Esophagus squamous epithelium (tissue), 5 donors: ENCODE data around the gene SH2D3A. TPM values are rescaled to one million over a fixed set of nuclear protein-coding genes. Genes with fewer than 3 reads are reported as not detected.

Experiments
- DNase-seq: peaks from one replicate; lab custom pipeline; 2025; lab: John Stamatoyannopoulos, UW
- H3K27ac ChIP-seq, 4 donors: fragments of 200-600 bp; sonication (generic); one replicate each; pipeline ENCODE4 v1.5.1; 2016 to 2019; ENCODE audit warnings: mild to moderate bottlenecking in 1 of 4
- H3K27me3 ChIP-seq, 4 donors: fragments of 200-600 bp; sonication (generic); 1 replicate in 3 of 4; 2 replicates in 1 of 4; pipeline versions ENCODE4 v1.5.1 to v1.6.0; 2017 to 2021; ENCODE audit warnings: antibody characterized with exemption in 1 of 4
- H3K36me3 ChIP-seq, 3 donors: fragments of 200-600 bp; sonication (generic); one replicate each; pipeline ENCODE4 v1.5.1; 2016 to 2019
- H3K4me1 ChIP-seq, 3 donors: fragments of 200-600 bp; sonication (generic); one replicate each; pipeline ENCODE4 v1.5.1; 2017 to 2019
- H3K4me3 ChIP-seq, 4 donors: fragments of 200-600 bp; sonication (generic); 1 replicate in 3 of 4; 2 replicates in 1 of 4; pipeline ENCODE4 v1.5.1; 2016 to 2019; ENCODE audit warnings: mild to moderate bottlenecking in 2 of 4, moderate library complexity in 1 of 4
- H3K9me3 ChIP-seq, 3 donors: fragments of 200-600 bp; sonication (generic); one replicate each; pipeline ENCODE4 v1.5.1; 2016 to 2019
- POLR2A ChIP-seq, 4 donors: fragments of 450-650 bp; IDR thresholded peaks; one replicate each; pipeline ENCODE4 v1.6.1; 2017; ENCODE audit warnings: antibody characterized with exemption in 4 of 4, mild to moderate bottlenecking in 4 of 4, moderate library complexity in 3 of 4
- WGBS, 2 donors: methylation state at CpG; one replicate each; pipeline ENCODE4 v1.1.5; 2018; 5-methylcytosine and 5-hydroxymethylcytosine counted together
- intact Hi-C: fragments of 100-400 bp; cut with DNase I; formaldehyde crosslinking; loops from one replicate; pipeline ENCODE4 v1.15.0; 2022
- total RNA-seq, 4 donors: library from RNA; depleted of rRNA; stranded (reverse); fragments of >200 nt; gene quantifications; one replicate each; pipeline ENCODE4 v1.1.0, GENCODE V29; 2016
- TF ChIP-seq, protein P1 (sequence below), 6 experiments: fragments of 450-650 bp in 4 of 6; fragments of 200-600 bp in 2 of 6; sonication (generic) in 2 of 6; IDR thresholded peaks; one replicate each; pipeline ENCODE4 v1.5.1; 2016 to 2019; ENCODE audit warnings: antibody characterized with exemption in 6 of 6, mild to moderate bottlenecking in 4 of 6, moderate library complexity in 4 of 6
- donor health status: DM: yes; HTN: yes; CAD: no.

The SH2D3A gene
- total RNA-seq, 4 donors from 2014 or later, result 17.3 to 52.1 (median 40.6) TPM

DNA sequence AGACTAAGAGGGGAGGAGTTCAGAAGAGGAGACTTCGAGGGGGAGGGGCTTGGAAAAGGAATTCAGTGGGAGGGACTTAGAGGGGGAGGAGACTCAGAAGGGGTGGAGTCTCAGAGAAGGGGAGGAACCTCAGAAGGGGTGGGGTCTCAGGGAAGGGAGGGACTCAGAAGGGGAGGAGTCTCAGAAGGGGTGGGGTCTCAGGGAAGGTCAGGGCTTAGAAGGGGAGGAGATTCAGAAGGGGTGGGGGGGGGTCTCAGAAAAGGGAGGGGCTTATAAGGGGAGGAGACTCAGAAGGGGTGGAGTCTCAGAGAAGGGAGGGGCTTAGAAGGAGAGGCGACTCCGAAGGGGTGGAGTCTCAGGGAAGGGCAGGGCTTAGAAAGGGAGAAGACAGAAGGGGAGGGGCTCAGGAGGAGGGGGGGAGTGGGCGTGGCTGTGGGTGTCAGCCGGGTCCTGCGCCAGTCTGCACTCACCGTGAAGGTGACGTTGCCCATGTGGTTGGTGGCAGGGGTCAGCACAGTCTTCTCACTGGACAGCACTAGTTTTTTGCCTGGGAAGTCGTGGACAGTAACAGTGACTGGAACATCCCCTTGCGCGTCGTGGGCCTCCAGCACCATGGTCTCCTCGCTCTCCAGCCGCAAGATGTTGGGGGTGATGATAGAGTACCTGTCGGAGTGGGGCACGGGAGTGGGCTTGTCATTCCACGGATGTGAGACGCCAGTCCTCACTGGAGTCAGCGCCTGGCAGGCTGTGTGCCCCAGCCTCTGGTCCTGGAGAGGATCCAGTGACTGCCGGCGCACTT is 48.3 kb downstream of the SH2D3A start:
- Histone ChIP-seq H3K4me1 (peaks cover 0 to 36% (median 18%) of the 10 kb centered on the region in 3 donors), H3K9me3 (no peaks in the 10 kb centered on the region), H3K4me3 (peak overlapping the region in 2 of 4 donors; percentile 29 to 57), H3K36me3 (no peaks in the 10 kb centered on the region), H3K27ac (peak overlapping the region in 1 of 4 donors; percentile 21), H3K27me3 (peaks cover 0 to 10% (median 0%) of the 10 kb centered on the region in 4 donors)
- TF ChIP-seq, protein P1, sequence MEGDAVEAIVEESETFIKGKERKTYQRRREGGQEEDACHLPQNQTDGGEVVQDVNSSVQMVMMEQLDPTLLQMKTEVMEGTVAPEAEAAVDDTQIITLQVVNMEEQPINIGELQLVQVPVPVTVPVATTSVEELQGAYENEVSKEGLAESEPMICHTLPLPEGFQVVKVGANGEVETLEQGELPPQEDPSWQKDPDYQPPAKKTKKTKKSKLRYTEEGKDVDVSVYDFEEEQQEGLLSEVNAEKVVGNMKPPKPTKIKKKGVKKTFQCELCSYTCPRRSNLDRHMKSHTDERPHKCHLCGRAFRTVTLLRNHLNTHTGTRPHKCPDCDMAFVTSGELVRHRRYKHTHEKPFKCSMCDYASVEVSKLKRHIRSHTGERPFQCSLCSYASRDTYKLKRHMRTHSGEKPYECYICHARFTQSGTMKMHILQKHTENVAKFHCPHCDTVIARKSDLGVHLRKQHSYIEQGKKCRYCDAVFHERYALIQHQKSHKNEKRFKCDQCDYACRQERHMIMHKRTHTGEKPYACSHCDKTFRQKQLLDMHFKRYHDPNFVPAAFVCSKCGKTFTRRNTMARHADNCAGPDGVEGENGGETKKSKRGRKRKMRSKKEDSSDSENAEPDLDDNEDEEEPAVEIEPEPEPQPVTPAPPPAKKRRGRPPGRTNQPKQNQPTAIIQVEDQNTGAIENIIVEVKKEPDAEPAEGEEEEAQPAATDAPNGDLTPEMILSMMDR (IDR thresholded peaks at IDR 0.05), result no peak
- TF ChIP-seq POLR2A (IDR thresholded peaks at IDR 0.05), result no peak
- no peak for DNase-seq
- intact Hi-C loops, result no loop called here
- WGBS, 2 donors, result 73 to 75% methylated on average over 21 of the region's 21 CpGs

DNA sequence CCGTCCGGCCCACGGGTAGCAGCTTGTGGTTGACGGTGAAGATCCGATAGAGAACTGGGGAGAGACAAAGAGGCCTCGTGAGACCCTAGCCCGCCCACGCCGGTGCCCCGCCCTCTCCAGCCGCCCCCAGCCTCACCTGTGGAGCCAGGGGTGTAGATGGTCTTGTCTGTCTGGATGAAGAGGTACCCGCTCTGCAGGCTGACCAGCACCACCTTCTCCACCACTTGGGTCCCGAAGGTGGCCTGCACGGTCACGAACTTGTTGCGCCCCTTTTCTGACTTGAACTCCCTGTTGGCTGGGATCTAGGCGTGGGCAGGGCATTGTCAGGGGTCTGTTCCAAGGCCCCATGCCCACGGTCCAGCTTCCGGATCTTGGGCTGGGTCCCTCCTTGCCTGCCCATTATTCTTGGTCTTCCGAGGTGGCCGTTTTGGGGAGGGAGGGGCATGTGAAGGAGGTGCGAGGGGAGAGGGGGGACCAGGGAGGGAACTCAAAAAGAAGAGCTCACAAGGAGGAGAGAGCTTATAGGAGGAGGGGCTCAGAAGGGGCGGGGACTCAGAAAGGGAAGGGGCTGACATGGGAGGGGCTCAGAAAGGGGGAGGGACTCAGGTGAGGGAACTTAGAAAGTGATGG is 49.0 kb downstream of the SH2D3A start:
- H3K4me1 ChIP-seq, result peaks cover 0 to 29% (median 18%) of the 10 kb centered on the region in 3 donors
- 52 to 80% methylated on average over 5 to 6 of the region's 23 CpGs for WGBS, 2 donors
- H3K36me3 ChIP-seq, result no peaks in the 10 kb centered on the region
- TF ChIP-seq, protein P1 (IDR thresholded peaks at IDR 0.05), result no peak
- no peak for TF ChIP-seq POLR2A (IDR thresholded peaks at IDR 0.05)
- H3K4me3 ChIP-seq, result no peak overlapping the region
- H3K27ac ChIP-seq, result no peak overlapping the region
- no peaks in the 10 kb centered on the region for H3K9me3 ChIP-seq
- peaks cover 0 to 11% (median 0%) of the 10 kb centered on the region in 4 donors for H3K27me3 ChIP-seq
- intact Hi-C loops, result no loop called here
- no peak for DNase-seq

DNA sequence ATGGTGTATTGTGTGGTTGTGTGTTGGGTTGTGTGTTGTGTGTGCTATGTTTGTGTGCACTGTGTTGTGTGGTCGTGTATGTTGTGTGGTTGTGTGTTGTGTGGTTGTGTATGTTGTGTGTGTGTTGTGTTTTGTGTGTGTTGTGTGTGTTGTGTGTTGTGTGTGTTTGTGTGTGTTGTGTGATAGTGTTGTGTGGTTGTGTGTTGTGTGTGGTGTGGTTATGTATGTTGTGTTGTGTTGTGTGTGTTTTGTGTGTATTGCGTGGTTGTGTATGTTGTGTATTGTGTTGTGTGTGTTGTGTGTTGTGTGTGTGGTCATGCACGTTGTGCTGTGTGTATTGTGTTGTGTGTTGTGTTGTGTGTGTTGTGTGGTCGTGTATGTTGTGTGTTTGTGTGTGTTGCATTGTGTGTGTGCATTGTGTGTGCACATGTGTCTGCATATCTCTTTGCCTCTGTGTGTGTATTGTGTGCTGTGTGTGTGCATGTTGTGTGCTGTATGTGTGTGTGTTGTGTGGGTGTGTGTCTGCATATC is 49.7 kb downstream of the SH2D3A start:
- 71 to 77% methylated on average over 3 to 4 of the region's 4 CpGs for WGBS, 2 donors
- Histone ChIP-seq H3K36me3 (no peaks in the 10 kb centered on the region), H3K9me3 (no peaks in the 10 kb centered on the region), H3K27me3 (peaks cover 0 to 14% (median 0%) of the 10 kb centered on the region in 4 donors), H3K4me3 (no peak overlapping the region), H3K4me1 (peaks cover 0 to 22% (median 13%) of the 10 kb centered on the region in 3 donors), H3K27ac (no peak overlapping the region)
- TF ChIP-seq POLR2A (IDR thresholded peaks at IDR 0.05), result no peak
- TF ChIP-seq, protein P1 (IDR thresholded peaks at IDR 0.05), result no peak
- intact Hi-C loops, result no loop called here
- no peak for DNase-seq

DNA sequence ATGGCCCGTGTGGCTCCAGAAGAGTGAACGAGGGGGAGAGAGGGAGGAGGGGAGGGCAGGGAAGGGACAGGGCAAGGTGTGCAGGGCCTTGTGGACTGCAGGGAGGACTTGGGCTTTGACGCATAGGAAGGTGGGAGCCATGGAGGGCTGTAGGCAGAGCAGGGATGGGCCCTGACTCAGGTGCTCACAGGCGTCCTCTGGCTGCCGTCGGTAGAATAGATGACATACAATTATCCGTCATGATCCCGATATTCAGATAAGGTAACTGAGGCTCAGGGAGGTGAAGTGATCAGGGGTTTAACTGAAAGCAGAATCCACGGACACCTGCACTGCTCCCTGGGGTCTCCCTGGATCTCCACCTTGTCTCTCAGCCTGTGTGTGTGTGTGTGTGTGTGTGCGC is 50.2 kb downstream of the SH2D3A start:
- no peaks in the 10 kb centered on the region for H3K36me3 ChIP-seq
- H3K4me1 ChIP-seq, result peaks cover 0 to 17% (median 11%) of the 10 kb centered on the region in 3 donors
- TF ChIP-seq, protein P1 (IDR thresholded peaks at IDR 0.05), result peak in 1 of 6 experiments; percentile 6
- TF ChIP-seq POLR2A (IDR thresholded peaks at IDR 0.05), result no peak
- H3K9me3 ChIP-seq, result no peaks in the 10 kb centered on the region
- WGBS, 2 donors, result 68 to 74% methylated on average over 10 of the region's 10 CpGs
- no peak overlapping the region for H3K27ac ChIP-seq
- no peak for DNase-seq
- peaks cover 0 to 18% (median 0%) of the 10 kb centered on the region in 4 donors for H3K27me3 ChIP-seq
- intact Hi-C loops, result no loop called here
- H3K4me3 ChIP-seq, result no peak overlapping the region

DNA sequence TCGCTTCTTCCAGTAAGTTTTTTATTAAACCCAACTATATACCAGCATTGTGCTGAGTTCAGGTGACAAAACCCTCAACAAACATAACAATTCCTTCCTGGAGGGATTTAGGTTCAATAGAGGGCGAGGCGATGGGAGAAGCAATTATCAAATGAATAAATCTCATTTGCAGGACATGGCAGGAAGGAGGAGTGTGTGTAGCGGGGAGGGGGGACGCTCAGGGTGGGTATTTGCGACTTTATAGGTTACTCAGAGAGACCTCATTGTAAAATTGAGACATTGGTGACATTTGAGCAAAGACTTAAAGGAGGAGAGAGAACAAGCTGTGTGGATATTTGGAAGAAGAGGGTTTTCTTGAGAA is 50.6 kb downstream of the SH2D3A start:
- peaks cover 0 to 21% (median 0%) of the 10 kb centered on the region in 4 donors for H3K27me3 ChIP-seq
- TF ChIP-seq POLR2A (IDR thresholded peaks at IDR 0.05), result no peak
- TF ChIP-seq, protein P1 (IDR thresholded peaks at IDR 0.05), result no peak
- intact Hi-C loops, result no loop called here
- peaks cover 0 to 14% (median 9%) of the 10 kb centered on the region in 3 donors for H3K4me1 ChIP-seq
- no peaks in the 10 kb centered on the region for H3K36me3 ChIP-seq
- 47 to 65% methylated on average over 6 of the region's 6 CpGs for WGBS, 2 donors
- no peak for DNase-seq
- no peak overlapping the region for H3K4me3 ChIP-seq
- H3K27ac ChIP-seq, result no peak overlapping the region
- H3K9me3 ChIP-seq, result no peaks in the 10 kb centered on the region
